A549 (cell line): Measurements from ENCODE around the gene NPAT. TPM values are rescaled to one million over a fixed set of nuclear protein-coding genes. Genes with fewer than 3 reads are reported as not detected.

Experiments
- ATAC-seq, 2 experiments: fragments of 200-7000 bp in 1 of 2; fragments of >200 bp in 1 of 2; cut with Nextera tagmentation in 1 of 2; cut with Tn5 transposase in 1 of 2; 3 replicates each; pipeline versions ENCODE4 v1.8.0 to v1.9.1; 2018 to 2020; ENCODE audit warnings: mild to moderate bottlenecking in 1 of 2, moderate library complexity in 1 of 2
- CTCF ChIA-PET: fragments of 300-600 bp; sonication (Branson Sonifier 250); formaldehyde crosslinking; extraction: SDS; loops from one replicate; lab custom pipeline; 2021; ENCODE audit warnings: antibody characterized with exemption, inconsistent platforms; lab: Yijun Ruan, JAX
- POLR2A ChIA-PET: fragments of 350-600 bp; formaldehyde crosslinking; extraction: SDS; loops from one replicate; lab custom pipeline; 2021; ENCODE audit warnings: antibody characterized with exemption, inconsistent platforms; lab: Yijun Ruan, JAX
- DNase-seq, 2 experiments: peaks; one replicate each; pipeline versions ENCODE4 v3.0.0 to v3.0.0-alpha.2; 2011 to 2016; ENCODE audit warnings: low read depth in 1 of 2, low spot score in 1 of 2
- FAIRE-seq: peaks from 2 replicates; lab custom pipeline; 2011; peaks lifted over from hg19 to GRCh38; lab: Jason Lieb, UNC
- H3K27ac ChIP-seq, 2 experiments: fragments of >200 bp; sonication (Bioruptor Twin); formaldehyde crosslinking; 3 replicates each; pipeline ENCODE4 v1.5.1; 2016 to 2017
- H3K4me1 ChIP-seq: fragments of >200 bp; sonication (Bioruptor Twin); formaldehyde crosslinking; 3 replicates; pipeline ENCODE4 v1.6.1; 2016
- H3K4me2 ChIP-seq: fragments of >200 bp; sonication (Bioruptor Twin); formaldehyde crosslinking; 3 replicates; pipeline ENCODE4 v1.6.1; 2016
- H3K4me3 ChIP-seq: fragments of >200 bp; sonication (Bioruptor Twin); formaldehyde crosslinking; 3 replicates; pipeline ENCODE4 v1.5.1; 2016
- H3K9me3 ChIP-seq: fragments of >200 bp; sonication (Bioruptor Twin); formaldehyde crosslinking; 3 replicates; pipeline ENCODE4 v1.6.1; 2016
- BHLHE40 ChIP-seq: IDR thresholded peaks from 2 replicates; pipeline ENCODE4 v1.6.1; 2012; ENCODE audit warnings: low read depth, low read length, inconsistent platforms
- CBX2 ChIP-seq: fragments of 200-600 bp; sonication (generic); IDR thresholded peaks from 2 replicates; pipeline ENCODE4 v1.6.1; 2016; ENCODE audit warnings: low read depth, mild to moderate bottlenecking, borderline replicate concordance
- CHD4 ChIP-seq: fragments of 200-600 bp; sonication (generic); IDR thresholded peaks from 2 replicates; pipeline ENCODE4 v1.6.1; 2016; ENCODE audit warnings: antibody characterized with exemption, mild to moderate bottlenecking, borderline replicate concordance
- FOSL2 ChIP-seq, 2 experiments: fragments of 450-650 bp in 1 of 2; fragments of >200 bp in 1 of 2; sonication (Bioruptor Twin) in 1 of 2; formaldehyde crosslinking; IDR thresholded peaks; 2 replicates each; pipeline versions ENCODE4 v1.5.0 to v1.6.1; 2016 to 2020; ENCODE audit warnings: mild to moderate bottlenecking in 1 of 2, moderate library complexity in 1 of 2
- FOXS1 ChIP-seq: fragments of 250-450 bp; sonication (Bioruptor Pico); IDR thresholded peaks from 2 replicates; pipeline ENCODE4 v1.5.0; 2020; ENCODE audit warnings: mild to moderate bottlenecking, moderate library complexity
- HOXA7 ChIP-seq: fragments of 250-450 bp; sonication (Bioruptor Pico); IDR thresholded peaks from 2 replicates; pipeline ENCODE4 v1.5.0; 2020; ENCODE audit warnings: mild to moderate bottlenecking, moderate library complexity
- HOXB13 ChIP-seq: fragments of 250-450 bp; sonication (Bioruptor Pico); IDR thresholded peaks from 2 replicates; pipeline ENCODE4 v1.5.0; 2020; ENCODE audit warnings: low read depth, mild to moderate bottlenecking, moderate library complexity
- JUNB ChIP-seq: fragments of >200 bp; sonication (Bioruptor Twin); formaldehyde crosslinking; IDR thresholded peaks from 2 replicates; pipeline ENCODE4 v1.6.1; 2016
- KDM1A ChIP-seq: fragments of 200-600 bp; sonication (generic); IDR thresholded peaks from 2 replicates; pipeline ENCODE4 v1.6.1; 2016; ENCODE audit warnings: low read depth, mild to moderate bottlenecking
- KDM5A ChIP-seq: fragments of 200-600 bp; sonication (generic); IDR thresholded peaks from 2 replicates; pipeline ENCODE4 v1.6.1; 2016; ENCODE audit warnings: antibody characterized with exemption, mild to moderate bottlenecking
- MYC ChIP-seq: IDR thresholded peaks from 2 replicates; pipeline ENCODE4 v1.6.1; 2012; ENCODE audit warnings: mild to moderate bottlenecking, inconsistent platforms, low read length, improper control_type of control experiment, borderline replicate concordance
- NFE2L2 ChIP-seq: fragments of 150-350 bp; conservative IDR thresholded peaks from 2 replicates; pipeline ENCODE4 v1.6.1; 2014; ENCODE audit warnings: low read length
- NPAS2 ChIP-seq: fragments of 250-450 bp; sonication (Bioruptor Pico); IDR thresholded peaks from 2 replicates; pipeline ENCODE4 v1.8.0; 2022; ENCODE audit warnings: mild to moderate bottlenecking, moderate library complexity, borderline replicate concordance
- PHF8 ChIP-seq: fragments of 200-600 bp; sonication (generic); IDR thresholded peaks from 2 replicates; pipeline ENCODE4 v1.6.1; 2016; ENCODE audit warnings: low read depth, mild to moderate bottlenecking, antibody characterized with exemption, moderate library complexity, borderline replicate concordance
- POLR2A ChIP-seq: IDR thresholded peaks from 2 replicates; pipeline ENCODE4 v1.6.1; 2012; ENCODE audit warnings: mild to moderate bottlenecking, low read length
- POLR2AphosphoS2 ChIP-seq: conservative IDR thresholded peaks from 2 replicates; pipeline ENCODE4 v1.6.1; 2012; ENCODE audit warnings: low read length, improper control_type of control experiment, inconsistent platforms
- RAD21 ChIP-seq, 2 experiments: fragments of >200 bp in 1 of 2; sonication (Bioruptor Twin) in 1 of 2; formaldehyde crosslinking in 1 of 2; IDR thresholded peaks in 1 of 2; conservative IDR thresholded peaks in 1 of 2; 2 replicates in 1 of 2; 3 replicates in 1 of 2; pipeline ENCODE4 v1.6.1; 2012 to 2018; ENCODE audit warnings: inconsistent platforms in 1 of 2
- RCOR1 ChIP-seq: fragments of 150-350 bp; IDR thresholded peaks from 2 replicates; pipeline ENCODE4 v1.6.1; 2014; ENCODE audit warnings: antibody characterized with exemption, low read length, low read depth
- RFX5 ChIP-seq: fragments of 450-650 bp; IDR thresholded peaks from 2 replicates; pipeline ENCODE4 v1.7.1; 2014; ENCODE audit warnings: antibody characterized with exemption, mild to moderate bottlenecking, moderate library complexity
- RNF2 ChIP-seq: fragments of 200-600 bp; sonication (generic); IDR thresholded peaks from 2 replicates; pipeline ENCODE4 v1.6.1; 2016; ENCODE audit warnings: low read depth, mild to moderate bottlenecking, antibody characterized with exemption, moderate library complexity, borderline replicate concordance
- SMC3 ChIP-seq: fragments of >200 bp; sonication (Bioruptor Twin); formaldehyde crosslinking; IDR thresholded peaks from 3 replicates; pipeline ENCODE4 v1.6.1; 2018; ENCODE audit warnings: inconsistent platforms
- SREBF2 ChIP-seq: fragments of 450-650 bp; IDR thresholded peaks from 2 replicates; pipeline ENCODE4 v1.6.1; 2014; ENCODE audit warnings: mild to moderate bottlenecking, moderate library complexity
- TP53 ChIP-seq: fragments of 250-450 bp; sonication (Bioruptor Pico); IDR thresholded peaks from 2 replicates; pipeline ENCODE4 v1.5.0; 2021; ENCODE audit warnings: mild to moderate bottlenecking, moderate library complexity
- ZC3H11A ChIP-seq: fragments of 450-650 bp; IDR thresholded peaks from 2 replicates; pipeline ENCODE4 v1.6.1; 2014; ENCODE audit warnings: antibody characterized with exemption, mild to moderate bottlenecking
- ZFP36 ChIP-seq: fragments of 450-650 bp; IDR thresholded peaks from 2 replicates; pipeline ENCODE4 v1.6.1; 2014; ENCODE audit warnings: borderline replicate concordance; ENCODE audit not compliant: partially characterized antibody
- ZSCAN20 ChIP-seq: fragments of 250-450 bp; sonication (Bioruptor Pico); IDR thresholded peaks from 2 replicates; pipeline ENCODE4 v1.8.0; 2022; ENCODE audit warnings: mild to moderate bottlenecking, moderate library complexity
- WGBS: methylation state at CpG from one replicate; pipeline ENCODE4 v1.1.6; 2017; ENCODE audit errors: missing lambda C conversion rate; 5-methylcytosine and 5-hydroxymethylcytosine counted together
- polyA minus RNA-seq: library from RNA; depleted of rRNA, polyadenylated mRNA; stranded (reverse); fragments of >200 nt; gene quantifications from 2 replicates; pipeline ENCODE4 v1.2.3, GENCODE V29; 2011; rRNA and poly(A)+ RNA removed
- polyA plus RNA-seq, 4 experiments: library from polyadenylated mRNA; depleted of rRNA in 3 of 4; stranded (reverse); fragments of >200 nt; fragmentation: RNase III in 1 of 4; extraction: RNeasy Plus Mini Kit Qiagen cat#74134 plus additional on column Dnase treatment in 1 of 4; gene quantifications; 2 replicates in 3 of 4; 3 replicates in 1 of 4; pipeline ENCODE4 v1.2.3, GENCODE V29; 2011 to 2017
- TF ChIP-seq, protein P1 (sequence below): fragments of >200 bp; sonication (Bioruptor Twin); formaldehyde crosslinking; IDR thresholded peaks from 3 replicates; pipeline ENCODE4 v1.6.1; 2016
- TF ChIP-seq, protein P2 (sequence below): fragments of >200 bp; sonication (Bioruptor Twin); formaldehyde crosslinking; IDR thresholded peaks from 3 replicates; pipeline ENCODE4 v1.5.1; 2016
- TF ChIP-seq, protein P3 (sequence below): IDR thresholded peaks from 2 replicates; pipeline ENCODE4 v1.6.1; 2012; ENCODE audit warnings: low read depth, borderline replicate concordance
- TF ChIP-seq, protein P4 (sequence below): fragments of 250-450 bp; sonication (Bioruptor Pico); IDR thresholded peaks from 2 replicates; pipeline ENCODE4 v1.5.0; 2021; ENCODE audit warnings: mild to moderate bottlenecking, moderate library complexity, borderline replicate concordance
- TF ChIP-seq, protein P5 (sequence below): IDR thresholded peaks from 2 replicates; pipeline ENCODE4 v1.6.1; 2012
- TF ChIP-seq, protein P6 (sequence below): fragments of >200 bp; sonication (Bioruptor Twin); formaldehyde crosslinking; IDR thresholded peaks from 2 replicates; pipeline ENCODE4 v1.6.1; 2016

The NPAT gene
- polyA plus RNA-seq (2011; rRNA removed) (8.0 and 9.3 TPM in 2 replicates), polyA plus RNA-seq (2017; fragmentation: RNase III; extraction: RNeasy Plus Mini Kit Qiagen cat#74134 plus additional on column Dnase treatment) (3.8 to 4.8 TPM (median 4.6 TPM) in 3 replicates), polyA minus RNA-seq (8.9 and 10.6 TPM in 2 replicates)
- polyA plus RNA-seq (2012; cell fraction: cytosol; rRNA removed), result 1.4 and 1.6 TPM in 2 replicates
- polyA plus RNA-seq (2012; cell fraction: nucleus; rRNA removed), result 1.4 and 1.7 TPM in 2 replicates

DNA sequence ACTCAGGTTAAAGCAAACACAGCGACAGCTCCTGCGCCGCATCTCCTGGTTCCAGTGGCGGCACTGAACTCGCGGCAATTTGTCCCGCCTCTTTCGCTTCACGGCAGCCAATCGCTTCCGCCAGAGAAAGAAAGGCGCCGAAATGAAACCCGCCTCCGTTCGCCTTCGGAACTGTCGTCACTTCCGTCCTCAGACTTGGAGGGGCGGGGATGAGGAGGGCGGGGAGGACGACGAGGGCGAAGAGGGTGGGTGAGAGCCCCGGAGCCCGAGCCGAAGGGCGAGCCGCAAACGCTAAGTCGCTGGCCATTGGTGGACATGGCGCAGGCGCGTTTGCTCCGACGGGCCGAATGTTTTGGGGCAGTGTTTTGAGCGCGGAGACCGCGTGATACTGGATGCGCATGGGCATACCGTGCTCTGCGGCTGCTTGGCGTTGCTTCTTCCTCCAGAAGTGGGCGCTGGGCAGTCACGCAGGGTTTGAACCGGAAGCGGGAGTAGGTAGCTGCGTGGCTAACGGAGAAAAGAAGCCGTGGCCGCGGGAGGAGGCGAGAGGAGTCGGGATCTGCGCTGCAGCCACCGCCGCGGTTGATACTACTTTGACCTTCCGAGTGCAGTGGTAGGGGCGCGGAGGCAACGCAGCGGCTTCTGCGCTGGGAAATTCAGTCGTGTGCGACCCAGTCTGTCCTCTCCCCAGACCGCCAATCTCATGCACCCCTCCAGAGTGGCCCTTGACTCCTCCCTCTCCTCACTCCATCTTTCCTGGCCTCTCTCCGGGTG lies at the start of gene NPAT, which contains the start of gene ATM:
Gene NPAT, minus strand, starts transcription at position 65 of the 774 bp plus-strand sequence. CDS start 102 bp downstream, outside the sequence.
Gene ATM, plus strand, starts transcription at position 494 of the 774 bp plus-strand sequence. CDS start 4,558 bp downstream, outside the sequence.
- POLR2A ChIA-PET, result interaction anchor here (0.5 to 0.6 kb wide), 3 partner anchors 30 to 410 kb away, joined by 3 to 4 read pairs (median 3); no protein-coding TSS in a partner anchor
- no peak for FAIRE-seq
- Histone ChIP-seq H3K27ac (peak within 1 kb of the TSS; percentile 94 to 96), H3K4me1 (peaks cover 23% of the 10 kb centered on the region; the same call in 2 of the 3 replicates), H3K4me3 (peak within 1 kb of the TSS; percentile 78), H3K9me3 (no peaks in the 10 kb centered on the region), H3K4me2 (peak within 1 kb of the TSS; percentile 82)
- WGBS, result 0% methylated on average over 24 of the region's 70 CpGs
- peak; percentile 75 to 98 for DNase-seq
- peak; percentile 94 to 96 for ATAC-seq
- CTCF ChIA-PET, result interaction anchor here (0.7 to 2.4 kb wide), 4 partner anchors 9 to 431 kb away, joined by 3 to 9 read pairs (median 7); no protein-coding TSS in a partner anchor
- TF ChIP-seq CBX2 (no peak), BHLHE40 (no peak), POLR2A (peak; percentile 90), PHF8 (peak; percentile 67; the same call in 1 of the 2 replicates), JUNB (no peak), CHD4 (no peak), HOXA7 (CRISPR knock-in tag) (no peak), NPAS2 (CRISPR knock-in tag) (no peak), TP53 (no peak), SMC3 (peak; percentile 25; the same call in 1 of the 3 replicates), RCOR1 (no peak), ZFP36 (no peak), RFX5 (no peak), RAD21 (conservative IDR thresholded peaks at IDR 0.05 in 1 of 2, IDR thresholded peaks at IDR 0.05 in 1 of 2) (peak; percentile 33 to 43; a peak in 3 of 5 replicates), ZC3H11A (no peak), FOSL2 (IDR thresholded peaks at IDR 0.05) (no peak), FOSL2 (CRISPR knock-in tag; IDR thresholded peaks at IDR 0.05) (no peak), NFE2L2 (no peak), FOXS1 (CRISPR knock-in tag) (no peak), KDM1A (no peak), ZSCAN20 (no peak), RNF2 (no peak), SREBF2 (no peak), KDM5A (no peak), POLR2AphosphoS2 (no peak), HOXB13 (CRISPR knock-in tag) (no peak), MYC (peak; percentile 84)
- TF ChIP-seq, protein P1, sequence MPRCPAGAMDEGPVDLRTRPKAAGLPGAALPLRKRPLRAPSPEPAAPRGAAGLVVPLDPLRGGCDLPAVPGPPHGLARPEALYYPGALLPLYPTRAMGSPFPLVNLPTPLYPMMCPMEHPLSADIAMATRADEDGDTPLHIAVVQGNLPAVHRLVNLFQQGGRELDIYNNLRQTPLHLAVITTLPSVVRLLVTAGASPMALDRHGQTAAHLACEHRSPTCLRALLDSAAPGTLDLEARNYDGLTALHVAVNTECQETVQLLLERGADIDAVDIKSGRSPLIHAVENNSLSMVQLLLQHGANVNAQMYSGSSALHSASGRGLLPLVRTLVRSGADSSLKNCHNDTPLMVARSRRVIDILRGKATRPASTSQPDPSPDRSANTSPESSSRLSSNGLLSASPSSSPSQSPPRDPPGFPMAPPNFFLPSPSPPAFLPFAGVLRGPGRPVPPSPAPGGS, result 0 out of 3 replicates have a peak, but pooled peaks have one; percentile 44
- TF ChIP-seq, protein P2, sequence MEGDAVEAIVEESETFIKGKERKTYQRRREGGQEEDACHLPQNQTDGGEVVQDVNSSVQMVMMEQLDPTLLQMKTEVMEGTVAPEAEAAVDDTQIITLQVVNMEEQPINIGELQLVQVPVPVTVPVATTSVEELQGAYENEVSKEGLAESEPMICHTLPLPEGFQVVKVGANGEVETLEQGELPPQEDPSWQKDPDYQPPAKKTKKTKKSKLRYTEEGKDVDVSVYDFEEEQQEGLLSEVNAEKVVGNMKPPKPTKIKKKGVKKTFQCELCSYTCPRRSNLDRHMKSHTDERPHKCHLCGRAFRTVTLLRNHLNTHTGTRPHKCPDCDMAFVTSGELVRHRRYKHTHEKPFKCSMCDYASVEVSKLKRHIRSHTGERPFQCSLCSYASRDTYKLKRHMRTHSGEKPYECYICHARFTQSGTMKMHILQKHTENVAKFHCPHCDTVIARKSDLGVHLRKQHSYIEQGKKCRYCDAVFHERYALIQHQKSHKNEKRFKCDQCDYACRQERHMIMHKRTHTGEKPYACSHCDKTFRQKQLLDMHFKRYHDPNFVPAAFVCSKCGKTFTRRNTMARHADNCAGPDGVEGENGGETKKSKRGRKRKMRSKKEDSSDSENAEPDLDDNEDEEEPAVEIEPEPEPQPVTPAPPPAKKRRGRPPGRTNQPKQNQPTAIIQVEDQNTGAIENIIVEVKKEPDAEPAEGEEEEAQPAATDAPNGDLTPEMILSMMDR, result peak; percentile 53
- TF ChIP-seq, protein P3, sequence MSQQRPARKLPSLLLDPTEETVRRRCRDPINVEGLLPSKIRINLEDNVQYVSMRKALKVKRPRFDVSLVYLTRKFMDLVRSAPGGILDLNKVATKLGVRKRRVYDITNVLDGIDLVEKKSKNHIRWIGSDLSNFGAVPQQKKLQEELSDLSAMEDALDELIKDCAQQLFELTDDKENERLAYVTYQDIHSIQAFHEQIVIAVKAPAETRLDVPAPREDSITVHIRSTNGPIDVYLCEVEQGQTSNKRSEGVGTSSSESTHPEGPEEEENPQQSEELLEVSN, result no peak
- TF ChIP-seq, protein P4, sequence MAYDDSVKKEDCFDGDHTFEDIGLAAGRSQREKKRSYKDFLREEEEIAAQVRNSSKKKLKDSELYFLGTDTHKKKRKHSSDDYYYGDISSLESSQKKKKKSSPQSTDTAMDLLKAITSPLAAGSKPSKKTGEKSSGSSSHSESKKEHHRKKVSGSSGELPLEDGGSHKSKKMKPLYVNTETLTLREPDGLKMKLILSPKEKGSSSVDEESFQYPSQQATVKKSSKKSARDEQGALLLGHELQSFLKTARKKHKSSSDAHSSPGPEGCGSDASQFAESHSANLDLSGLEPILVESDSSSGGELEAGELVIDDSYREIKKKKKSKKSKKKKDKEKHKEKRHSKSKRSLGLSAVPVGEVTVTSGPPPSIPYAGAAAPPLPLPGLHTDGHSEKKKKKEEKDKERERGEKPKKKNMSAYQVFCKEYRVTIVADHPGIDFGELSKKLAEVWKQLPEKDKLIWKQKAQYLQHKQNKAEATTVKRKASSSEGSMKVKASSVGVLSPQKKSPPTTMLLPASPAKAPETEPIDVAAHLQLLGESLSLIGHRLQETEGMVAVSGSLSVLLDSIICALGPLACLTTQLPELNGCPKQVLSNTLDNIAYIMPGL (CRISPR knock-in tag), result no peak
- TF ChIP-seq, protein P5, sequence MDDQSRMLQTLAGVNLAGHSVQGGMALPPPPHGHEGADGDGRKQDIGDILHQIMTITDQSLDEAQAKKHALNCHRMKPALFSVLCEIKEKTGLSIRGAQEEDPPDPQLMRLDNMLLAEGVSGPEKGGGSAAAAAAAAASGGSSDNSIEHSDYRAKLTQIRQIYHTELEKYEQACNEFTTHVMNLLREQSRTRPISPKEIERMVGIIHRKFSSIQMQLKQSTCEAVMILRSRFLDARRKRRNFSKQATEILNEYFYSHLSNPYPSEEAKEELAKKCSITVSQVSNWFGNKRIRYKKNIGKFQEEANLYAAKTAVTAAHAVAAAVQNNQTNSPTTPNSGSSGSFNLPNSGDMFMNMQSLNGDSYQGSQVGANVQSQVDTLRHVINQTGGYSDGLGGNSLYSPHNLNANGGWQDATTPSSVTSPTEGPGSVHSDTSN, result no peak
- TF ChIP-seq, protein P6, sequence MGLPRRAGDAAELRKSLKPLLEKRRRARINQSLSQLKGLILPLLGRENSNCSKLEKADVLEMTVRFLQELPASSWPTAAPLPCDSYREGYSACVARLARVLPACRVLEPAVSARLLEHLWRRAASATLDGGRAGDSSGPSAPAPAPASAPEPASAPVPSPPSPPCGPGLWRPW, result no peak
